DOHH2 (cell line): Measurements from ENCODE around the gene SLC16A6.

Experiments used
- EZH2phosphoT487 ChIP-seq: fragments of 200-600 bp; sonication (generic); IDR thresholded peaks from 2 replicates; pipeline ENCODE4 v1.6.1; 2017; ENCODE audit warnings: borderline replicate concordance, mild to moderate bottlenecking, antibody characterized with exemption, low read length, moderate library complexity, mixed read lengths
- TF ChIP-seq, protein P1 (sequence below): fragments of 200-600 bp; sonication (generic); IDR thresholded peaks from one replicate; pipeline ENCODE4 v1.5.1; 2014; ENCODE audit warnings: antibody characterized with exemption, mild to moderate bottlenecking, low read depth, low read length; ENCODE audit not compliant: poor library complexity, severe bottlenecking

DNA sequence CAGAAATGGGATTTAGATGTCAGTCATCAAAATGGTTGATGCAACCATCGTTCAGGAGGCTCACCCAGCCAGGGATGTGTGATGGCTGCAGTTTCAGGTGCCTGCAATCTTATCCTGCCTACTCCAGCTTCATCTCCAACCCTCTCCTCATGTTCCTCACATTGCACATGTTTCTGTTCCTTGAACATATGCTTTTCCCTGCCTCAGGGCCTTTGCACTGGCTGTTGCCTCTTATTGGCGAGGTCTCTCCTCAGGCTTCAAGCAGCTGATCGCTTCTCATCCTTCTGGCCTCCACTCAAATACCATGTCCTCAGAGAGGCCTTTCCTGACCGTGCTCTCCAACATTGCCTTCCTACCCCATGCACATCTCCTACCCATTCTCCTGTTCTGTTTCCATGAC, 25.0 kb upstream of the SLC16A6 start:
- TF ChIP-seq, protein P1, sequence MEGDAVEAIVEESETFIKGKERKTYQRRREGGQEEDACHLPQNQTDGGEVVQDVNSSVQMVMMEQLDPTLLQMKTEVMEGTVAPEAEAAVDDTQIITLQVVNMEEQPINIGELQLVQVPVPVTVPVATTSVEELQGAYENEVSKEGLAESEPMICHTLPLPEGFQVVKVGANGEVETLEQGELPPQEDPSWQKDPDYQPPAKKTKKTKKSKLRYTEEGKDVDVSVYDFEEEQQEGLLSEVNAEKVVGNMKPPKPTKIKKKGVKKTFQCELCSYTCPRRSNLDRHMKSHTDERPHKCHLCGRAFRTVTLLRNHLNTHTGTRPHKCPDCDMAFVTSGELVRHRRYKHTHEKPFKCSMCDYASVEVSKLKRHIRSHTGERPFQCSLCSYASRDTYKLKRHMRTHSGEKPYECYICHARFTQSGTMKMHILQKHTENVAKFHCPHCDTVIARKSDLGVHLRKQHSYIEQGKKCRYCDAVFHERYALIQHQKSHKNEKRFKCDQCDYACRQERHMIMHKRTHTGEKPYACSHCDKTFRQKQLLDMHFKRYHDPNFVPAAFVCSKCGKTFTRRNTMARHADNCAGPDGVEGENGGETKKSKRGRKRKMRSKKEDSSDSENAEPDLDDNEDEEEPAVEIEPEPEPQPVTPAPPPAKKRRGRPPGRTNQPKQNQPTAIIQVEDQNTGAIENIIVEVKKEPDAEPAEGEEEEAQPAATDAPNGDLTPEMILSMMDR: no peak
- no peak for TF ChIP-seq EZH2phosphoT487
